RKO (cell line): ENCODE measurements around the gene PLA2G6.
"Not testable (repeated sequence)": the region's sequence is repeated elsewhere in the genome, so short reads cannot be mapped to it uniquely, and the experiment has no call there.

ENCODE experiments used
- DNase-seq: peaks from one replicate; pipeline ENCODE4 v3.0.0-alpha.2; 2016; ENCODE audit warnings: low spot score

PLA2G6 gene

DNA sequence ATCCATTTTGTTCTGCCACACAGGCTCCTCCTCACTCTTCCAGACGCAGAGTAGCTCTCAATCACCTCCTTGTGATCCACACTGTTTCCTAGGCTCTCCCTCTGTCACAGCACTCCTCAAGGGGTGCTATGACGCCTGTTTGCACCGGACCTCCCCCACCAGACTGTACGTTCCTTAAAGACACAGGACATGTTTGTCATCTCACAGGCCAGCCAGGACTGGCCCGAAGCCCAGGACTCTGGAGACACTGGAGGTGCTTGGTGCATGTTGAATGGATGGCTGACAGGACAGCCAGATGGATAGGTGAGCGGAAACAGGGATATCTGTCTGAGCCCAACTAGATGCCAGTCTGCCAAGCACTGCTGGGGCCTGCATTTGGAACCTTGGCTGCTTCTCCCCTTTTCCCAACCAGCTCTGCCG lies 13.6 kb downstream of the PLA2G6 start:
- no peak for DNase-seq

DNA sequence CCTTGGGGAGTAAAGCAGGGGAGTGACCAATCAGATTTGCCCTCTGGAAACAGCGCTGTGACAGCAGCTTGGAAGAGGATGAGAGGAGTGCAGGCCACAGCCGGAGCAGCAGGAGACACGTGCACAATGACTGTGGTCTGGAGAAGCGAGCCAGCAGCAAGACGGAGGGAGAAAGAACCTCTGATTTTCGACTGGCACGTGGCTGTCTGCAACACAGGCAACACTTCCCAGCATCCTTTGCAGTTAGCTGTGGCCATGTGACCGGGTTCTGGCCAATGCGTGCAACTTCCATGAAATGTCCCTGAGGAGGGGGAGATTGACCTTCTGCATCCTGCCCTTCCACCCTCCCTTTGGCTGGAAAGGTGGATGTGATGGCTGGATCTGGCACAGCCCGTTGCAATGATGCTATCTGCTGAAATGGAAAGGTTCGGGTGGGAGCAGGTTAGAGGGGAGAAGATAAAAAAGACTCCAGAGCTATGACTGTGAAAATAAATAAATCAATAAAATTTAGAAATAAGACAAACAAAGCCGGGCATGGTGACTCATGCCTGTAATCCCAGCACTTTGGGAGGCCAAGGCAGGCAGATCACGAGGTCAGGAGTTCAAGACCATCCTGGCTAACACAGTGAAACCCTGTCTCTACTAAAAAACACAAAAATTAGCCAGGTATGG lies 15.6 kb downstream of the PLA2G6 start:
- DNase-seq = no peak

DNA sequence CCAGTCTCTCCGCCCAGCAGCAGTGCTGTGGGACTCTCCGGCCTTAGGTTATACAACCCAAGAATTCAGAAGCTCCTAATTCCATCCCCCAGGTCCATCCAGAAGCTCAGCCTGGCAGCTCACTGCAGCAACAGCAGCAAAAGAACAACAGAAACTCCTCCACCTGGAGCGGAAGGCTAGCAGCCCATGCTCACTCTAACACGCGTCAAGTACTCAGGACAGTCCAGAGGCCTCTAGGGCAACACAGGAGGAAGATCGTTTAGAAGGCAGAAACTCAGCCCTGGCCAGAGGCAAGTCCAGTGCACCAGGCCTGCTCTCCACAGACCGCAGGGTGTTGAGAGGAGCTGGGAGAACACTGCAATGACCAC lies 17.1 kb downstream of the PLA2G6 start:
- no peak for DNase-seq

DNA sequence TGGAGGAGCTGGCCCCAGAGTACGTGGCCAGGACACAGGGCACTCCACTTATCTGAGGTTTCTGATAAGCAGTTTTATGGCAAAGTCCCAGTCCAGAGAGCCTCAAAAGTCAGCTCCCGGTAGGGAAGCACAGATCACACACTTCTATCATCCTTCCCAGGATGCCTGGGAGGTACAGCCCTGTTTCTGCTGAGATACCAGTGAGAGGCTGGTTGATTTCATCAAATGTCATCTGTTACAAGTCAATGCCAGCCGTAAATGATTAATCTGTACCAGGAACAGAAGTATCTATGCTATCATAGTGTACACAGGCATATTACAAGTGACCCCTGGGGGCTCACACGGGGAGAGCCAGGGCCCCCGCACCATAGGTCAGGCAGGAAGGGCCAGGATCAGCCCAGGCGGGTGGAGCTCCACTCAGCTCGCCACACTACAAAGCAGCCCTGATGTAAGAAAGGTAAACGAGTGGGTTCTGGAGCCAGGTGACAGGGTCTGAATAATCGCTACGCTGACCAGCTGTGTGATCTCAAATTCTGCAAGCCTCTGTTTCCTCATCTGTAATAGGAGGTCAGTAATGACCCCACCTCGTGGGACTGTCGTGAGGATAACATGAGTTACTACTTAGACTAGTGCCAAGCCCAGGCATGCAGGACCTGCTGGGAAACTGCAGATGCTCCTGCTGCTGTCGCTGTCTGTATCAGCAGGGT lies 17.6 kb downstream of the PLA2G6 start:
- no peak for DNase-seq

DNA sequence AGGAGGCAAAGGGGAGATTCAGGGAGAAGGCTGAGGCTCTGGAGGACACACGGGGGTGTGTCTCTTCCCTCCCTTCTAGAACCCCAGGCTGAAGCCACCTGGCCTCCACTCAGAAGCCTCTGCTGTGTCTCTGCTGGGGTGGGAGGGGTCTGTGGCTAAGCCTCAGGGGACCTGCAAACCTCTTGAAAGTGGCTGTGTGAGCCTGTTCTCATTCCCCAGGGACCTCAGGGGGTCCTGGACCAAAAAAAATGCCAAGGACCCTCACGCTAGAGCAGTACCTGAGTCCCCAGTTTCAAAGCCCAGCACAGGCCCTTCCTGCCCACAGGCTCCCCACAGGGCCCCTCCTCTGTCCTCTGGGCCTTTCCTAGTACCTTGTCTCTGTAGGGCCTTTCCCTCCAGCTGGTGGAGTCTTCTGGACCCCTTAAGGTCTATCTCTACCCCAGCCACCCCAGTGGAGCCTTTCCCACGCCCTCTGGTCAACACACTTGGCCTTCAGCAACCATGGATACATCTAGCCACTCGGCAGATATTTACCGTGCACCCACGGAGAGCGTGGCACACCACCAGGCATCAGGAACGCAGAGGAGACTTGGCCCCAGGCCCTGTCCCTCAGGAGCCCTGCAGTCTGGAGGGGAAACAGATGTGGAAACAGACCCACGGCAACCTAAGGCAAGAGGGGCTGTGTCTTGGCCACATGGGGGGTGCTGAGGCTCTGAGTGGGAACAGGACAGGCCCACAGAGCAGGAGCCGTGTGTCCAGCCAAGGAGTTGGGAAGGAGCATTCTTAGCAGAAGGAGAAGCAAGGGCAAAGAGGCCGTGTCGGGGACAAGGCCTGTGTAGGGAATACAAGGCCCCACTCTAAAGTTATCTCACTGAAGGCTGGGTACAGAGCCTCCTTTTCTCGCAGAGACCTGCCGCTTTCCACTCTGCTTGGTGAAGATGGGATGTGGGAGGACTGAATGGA lies 18.5 kb downstream of the PLA2G6 start:
- no peak for DNase-seq

DNA sequence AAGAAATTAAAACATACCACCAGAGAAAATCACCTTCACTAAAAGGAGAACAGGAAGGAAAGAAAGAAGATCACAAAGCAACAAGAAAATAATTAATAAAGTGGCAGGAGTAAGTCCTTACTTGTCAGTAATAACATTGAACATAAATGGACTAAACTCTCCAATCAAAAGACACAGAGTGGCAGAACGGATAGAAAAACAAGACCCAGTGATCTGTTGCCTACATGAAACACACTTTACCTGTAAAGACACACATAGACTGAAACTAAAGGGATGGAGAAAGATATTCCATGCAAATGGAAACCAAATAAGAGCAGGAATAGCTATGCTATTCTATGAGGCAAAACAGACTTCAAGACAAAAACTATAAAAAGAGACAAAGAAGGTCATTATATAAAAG lies 25.9 kb downstream of the PLA2G6 start:
- no peak for DNase-seq

DNA sequence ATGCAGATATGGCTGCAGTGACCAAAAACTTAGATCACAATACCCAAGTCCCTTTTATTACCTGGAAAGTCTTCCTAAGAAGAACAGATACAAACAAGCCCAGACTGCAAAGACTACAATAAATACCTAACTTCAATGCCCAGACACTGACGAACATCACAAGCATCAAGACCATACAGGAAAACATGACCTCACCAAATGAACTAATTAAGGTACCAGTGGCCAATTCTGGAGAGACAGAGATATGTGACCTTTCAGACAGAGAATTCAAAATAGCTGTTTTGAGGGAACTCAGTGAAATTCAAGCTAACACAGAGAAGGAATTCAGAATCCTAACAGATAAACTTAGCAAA lies 27.1 kb downstream of the PLA2G6 start:
- not testable (repeated sequence) for DNase-seq

DNA sequence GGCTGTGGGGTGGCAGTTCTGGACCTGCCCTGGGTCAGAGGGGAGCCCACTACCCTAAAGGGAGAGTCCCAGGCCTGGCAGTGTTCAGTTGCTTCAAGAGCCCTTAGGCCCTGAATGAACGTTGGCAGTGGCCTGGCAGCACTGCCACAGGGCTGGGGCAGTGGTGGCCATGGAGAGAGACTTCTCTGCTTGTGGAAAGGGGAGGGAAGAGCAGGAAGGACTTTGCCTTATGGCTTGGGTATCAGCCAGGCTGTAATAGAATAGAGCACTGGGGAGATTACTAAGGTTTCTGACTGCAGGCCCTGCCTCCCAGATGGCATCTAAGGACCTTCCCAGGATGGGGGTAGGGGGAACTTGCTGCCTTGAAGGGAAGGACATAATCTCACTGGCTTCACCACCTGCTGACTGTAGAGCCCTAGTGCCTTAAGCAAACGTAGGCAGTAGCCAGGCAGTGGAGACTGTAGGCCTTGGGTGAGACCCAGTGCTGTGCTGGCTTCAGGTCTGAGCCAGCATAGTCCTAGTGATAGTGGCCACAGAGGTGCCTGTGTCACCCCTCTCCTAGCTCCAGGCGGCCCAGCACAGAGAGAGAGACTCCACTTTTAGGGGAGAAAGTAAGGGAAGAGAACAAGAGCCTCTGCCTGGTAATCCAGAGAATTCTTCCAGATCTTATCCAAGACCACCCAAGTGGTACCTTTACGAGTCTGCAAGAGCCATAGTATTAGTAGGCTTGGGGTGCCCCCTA lies 27.6 kb downstream of the PLA2G6 start:
- no peak for DNase-seq

DNA sequence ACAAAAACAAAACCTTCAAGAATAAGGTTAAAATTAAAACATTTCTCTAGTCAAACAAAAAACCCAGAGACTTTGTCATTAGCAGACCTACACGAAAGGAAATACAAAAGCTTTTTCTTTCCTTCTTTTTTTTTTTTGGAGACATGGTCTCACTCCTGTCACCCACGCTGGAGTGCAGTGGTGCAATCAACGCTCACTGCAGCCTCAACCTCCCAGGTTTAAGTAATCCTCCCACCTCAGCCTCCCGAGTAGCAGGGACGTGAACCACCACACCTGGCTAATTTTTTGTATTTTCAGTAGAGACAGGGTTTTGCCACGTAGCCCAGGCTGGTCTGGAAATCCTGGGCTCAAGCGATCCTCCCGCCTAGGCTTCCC lies 30.5 kb downstream of the PLA2G6 start:
- DNase-seq = no peak

DNA sequence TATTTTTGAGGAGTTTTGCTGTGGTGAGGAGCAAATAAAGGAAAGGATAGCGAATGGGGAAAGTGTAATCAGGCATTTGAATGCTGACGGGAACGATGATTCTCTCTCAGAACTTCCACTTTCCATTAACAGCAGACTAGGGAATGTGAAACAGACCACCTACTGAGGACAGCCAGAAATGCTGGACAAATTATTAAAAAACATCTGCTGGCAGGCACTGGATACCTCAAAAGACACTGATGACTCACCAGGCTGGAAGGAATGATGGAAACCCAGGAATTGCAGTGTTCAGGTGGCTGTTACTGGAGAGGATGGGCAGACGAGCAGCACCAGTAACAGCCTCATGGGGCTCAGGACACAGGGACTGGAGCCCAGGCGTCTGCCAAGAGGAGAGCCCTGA lies 33.4 kb downstream of the PLA2G6 start:
- no peak for DNase-seq

DNA sequence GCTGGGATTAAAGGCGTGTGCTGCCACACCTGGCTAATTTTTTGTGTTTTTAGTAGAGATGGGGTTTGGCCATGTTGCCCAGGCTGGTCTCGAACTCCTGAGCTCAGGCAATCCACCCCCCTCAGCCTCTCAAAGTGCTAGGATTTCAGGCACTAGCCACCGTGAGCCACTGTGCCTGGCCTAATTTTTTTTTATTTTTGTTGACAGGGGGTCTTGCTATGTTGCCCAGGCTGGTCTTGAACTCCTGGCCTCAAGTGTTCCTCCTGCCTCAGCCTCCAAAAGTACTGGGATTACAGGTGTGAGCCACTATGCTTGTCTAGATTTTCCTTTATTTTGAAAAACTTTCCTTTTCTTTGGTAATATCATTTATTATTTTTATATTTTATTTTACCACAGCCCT lies 35.5 kb downstream of the PLA2G6 start:
- DNase-seq = not testable (repeated sequence)

DNA sequence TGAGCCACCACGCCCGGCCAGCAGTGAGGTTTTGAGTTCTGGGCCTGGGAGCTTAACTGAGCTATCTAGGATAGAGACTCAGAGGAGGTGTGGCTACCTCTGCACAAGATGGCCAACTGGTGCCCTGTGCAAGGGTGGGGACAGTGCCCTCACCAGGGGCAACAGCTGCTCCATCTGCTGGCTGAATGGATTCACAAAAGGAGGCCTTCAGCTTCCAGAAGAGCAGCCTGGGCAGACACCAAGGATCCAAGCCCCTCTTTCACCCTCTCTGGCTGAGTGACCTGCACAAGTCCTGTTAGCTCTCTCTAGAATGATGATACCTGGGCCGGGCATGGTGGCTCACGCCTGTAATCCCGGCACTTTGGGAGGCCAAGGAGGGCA lies 37.6 kb downstream of the PLA2G6 start:
- peak; percentile 46 for DNase-seq

DNA sequence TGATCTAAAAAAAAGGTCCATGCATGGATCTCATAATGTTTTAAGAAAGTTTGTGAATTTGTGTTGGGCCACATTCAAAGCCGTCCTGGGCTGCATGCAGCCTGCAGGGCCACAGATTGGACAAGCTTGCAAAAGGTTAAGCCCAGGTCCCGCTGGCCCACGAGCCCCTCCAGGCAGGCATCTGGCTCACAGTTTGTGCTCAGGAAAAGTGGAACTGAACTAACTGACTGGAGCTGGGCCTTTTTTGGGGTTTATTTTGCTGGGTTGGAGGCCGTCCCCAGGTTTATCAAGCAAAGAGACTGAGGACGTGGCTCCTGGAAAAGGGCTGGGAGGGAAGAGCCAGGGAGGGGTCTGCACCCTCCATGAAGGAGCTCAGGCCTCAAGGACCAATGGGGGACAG lies 39.0 kb downstream of the PLA2G6 start:
- no peak for DNase-seq

DNA sequence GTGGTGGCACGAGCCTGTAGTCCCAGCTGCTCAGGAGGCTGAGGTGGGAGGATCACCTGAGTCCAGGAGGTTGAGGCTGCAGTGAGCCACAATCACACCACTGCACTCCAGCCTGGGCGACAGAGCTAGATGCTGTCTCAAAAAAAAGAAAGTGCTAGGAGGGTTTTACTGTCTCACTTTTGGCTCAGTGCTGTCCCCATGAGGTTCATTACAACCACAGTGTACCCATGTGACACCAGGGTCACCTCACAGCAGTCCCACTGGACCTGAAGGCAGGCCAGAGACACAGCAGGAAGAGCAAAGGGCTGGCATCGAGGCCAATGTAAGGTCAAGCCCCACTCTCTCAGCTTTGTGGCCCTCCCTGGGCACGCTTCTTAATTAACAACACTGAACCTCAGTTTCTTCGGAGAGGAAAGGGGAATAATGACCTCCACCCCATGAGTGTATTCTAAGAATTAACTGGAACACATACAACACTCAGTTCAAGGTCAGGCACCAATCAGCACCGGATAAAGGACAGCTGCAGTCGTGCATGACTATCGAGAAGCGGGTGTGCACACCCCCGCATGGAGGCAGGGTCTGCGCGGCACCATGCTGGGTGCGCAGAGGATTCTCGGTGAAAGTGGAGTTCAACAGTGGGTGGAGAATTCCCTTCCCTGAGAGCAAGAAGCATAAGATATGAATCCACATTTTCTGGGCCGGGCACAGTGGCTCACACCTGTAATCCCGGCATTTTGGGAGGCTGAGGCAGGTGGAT lies 40.2 kb downstream of the PLA2G6 start:
- DNase-seq = no peak

DNA sequence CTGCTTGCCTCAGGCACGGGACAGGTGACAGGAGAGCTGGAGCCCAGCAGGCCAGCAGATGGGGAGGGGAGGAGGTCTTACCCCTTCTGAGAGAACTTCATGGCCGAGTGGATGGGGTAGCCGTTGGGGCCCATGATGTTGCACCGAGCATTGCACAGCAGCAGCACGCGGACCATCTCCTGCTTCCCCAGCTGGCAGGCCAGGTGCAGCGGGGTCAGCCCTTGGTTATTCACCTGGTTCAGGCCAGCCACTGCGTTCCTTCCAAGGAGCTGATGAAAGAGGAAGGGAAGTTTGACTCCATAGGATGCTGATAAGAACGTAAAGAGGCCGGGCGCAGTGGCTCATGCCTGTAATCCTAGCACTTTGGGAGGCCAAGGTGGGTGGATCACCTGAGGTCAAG lies 41.7 kb downstream of the PLA2G6 start:
- DNase-seq = no peak

DNA sequence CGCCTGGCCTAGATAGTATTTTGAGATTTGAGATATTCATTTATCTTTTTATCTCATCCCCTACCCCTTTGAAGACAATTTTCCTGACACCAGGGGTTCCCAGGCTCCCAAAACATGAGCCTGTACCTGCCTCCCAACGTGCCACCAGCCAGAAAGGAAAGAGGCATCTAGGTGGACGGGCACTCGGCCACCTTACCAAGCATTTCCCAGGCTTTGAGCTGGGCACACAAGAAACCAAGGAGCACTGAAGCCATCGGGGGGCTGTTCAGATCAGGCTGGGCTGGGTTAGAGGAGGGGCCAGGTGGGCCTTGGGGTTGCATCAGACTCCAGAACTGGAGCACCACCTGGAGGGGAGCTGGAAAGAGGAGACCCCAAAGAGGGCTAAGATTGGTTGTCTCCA lies 42.7 kb downstream of the PLA2G6 start:
- DNase-seq = no peak

DNA sequence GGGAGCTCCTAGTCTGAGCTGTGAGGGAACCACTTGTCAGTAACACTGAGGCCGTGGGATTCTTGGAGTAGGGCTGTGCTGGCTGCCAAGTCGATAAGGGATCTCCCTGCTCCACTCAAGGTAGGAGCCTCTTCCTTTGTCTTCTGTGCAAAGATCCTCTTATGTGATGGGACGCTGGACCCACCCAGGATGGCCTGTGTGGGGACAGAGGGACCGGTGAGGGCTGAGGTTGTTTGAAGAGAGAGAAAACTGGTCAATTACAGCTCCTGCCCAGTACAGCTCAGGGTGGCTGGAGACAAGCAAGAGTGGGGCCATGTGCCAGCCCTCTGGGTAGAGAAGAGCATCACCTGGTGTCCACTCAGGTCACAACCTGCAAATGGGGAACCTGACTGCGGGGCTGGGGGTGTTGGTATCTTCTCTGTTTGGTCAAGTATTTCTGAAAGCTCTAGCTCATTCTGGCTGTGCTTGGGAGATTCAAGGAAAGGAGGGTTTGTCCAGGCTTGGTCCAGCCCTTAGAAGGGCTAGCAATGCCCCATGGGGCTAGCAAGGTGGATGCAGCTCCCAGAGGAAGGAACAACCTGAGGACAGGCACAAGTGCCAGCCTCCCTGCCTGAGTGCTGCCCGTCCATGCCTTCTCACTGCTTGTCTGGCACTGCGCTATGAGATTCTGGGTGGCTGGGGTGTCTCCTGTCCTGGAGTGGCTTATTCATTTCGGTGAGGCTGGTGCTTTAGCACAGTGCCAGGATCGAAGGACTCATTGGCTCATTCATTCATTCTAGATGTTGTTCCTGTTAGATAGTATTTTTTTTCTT lies 43.5 kb downstream of the PLA2G6 start:
- no peak for DNase-seq

DNA sequence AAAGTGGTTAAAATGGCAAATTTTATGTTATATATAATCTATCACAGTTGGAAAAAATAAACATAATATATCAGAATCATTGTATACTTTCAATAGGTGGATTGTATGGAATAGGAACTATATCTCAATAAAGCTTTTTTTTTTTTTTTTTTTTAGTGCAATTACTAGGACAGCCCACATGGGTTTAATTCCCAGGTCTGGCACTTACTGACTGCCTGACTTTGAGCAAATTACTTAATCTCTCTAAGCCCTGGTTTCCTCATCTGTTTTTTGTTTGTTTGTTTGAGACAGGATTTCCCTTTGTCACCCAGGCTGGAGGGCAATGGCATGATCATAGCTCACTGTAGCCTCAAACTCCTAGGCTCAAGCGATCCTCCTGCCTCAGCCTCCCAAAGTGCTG lies 45.0 kb downstream of the PLA2G6 start:
- DNase-seq = no peak

DNA sequence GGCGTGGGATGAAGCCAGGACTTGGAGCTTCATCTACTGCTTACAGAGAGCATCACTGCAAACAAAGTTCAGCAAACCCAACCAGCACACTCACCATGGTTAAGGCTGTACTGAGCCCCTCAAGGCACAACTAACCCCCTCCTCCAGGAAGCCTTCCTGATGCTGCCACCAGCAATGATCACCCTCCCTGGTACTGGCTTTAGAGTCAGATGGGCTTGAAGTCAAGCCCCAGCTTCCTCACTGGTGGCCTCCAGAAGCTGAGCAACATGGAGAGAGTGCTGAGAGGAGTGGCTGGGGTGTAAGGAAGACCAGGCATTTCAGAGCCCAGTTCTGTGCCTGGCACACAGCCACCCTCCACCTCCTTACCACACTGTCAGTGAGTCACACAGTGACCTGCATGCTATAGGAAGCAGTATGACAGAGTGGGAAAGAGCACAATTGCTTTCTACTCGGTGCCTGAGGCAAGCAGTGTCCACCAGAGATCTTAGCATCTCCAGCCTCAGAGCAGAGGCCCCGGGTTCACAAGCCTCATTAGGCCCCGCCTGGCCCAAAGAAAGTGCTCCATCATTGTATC lies 46.4 kb downstream of the PLA2G6 start:
- DNase-seq = peak; percentile 65

DNA sequence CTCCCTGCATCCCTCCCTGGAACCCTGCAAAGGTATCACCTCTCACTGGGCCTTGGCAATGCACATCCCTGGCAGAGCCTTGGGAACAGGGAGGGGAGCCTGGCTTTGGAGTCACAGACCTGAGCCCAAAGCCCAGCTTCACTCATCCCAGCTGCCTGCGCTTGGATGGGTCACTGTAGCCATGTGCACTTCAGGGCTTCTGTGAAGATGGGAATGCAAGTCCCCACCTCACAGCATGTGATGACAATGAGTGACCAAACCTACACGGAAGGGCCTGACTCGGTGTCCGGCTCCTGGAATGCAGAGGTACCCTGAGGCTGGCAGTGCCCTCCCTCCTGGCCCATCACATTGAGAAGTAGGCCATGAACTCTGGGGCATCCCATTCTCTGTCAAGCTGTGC lies 48.3 kb downstream of the PLA2G6 start:
- no peak for DNase-seq
